Smooth muscle cell (in vitro differentiated cells): ENCODE data around the gene MELTF. TPM values are rescaled to one million over a fixed set of nuclear protein-coding genes. Genes with fewer than 3 reads are reported as not detected.

Source experiments
- DNase-seq: peaks from one replicate; lab custom pipeline; 2025; ENCODE audit not compliant: unreplicated experiment; lab: John Stamatoyannopoulos, UW
- H2AFZ ChIP-seq: fragments of 200-600 bp; sonication (generic); 2 replicates; pipeline ENCODE4 v1.6.0; 2016; ENCODE audit warnings: antibody characterized with exemption, low read depth, mild to moderate bottlenecking
- H3F3A ChIP-seq: fragments of 200-600 bp; sonication (generic); 2 replicates; pipeline ENCODE4 v1.6.0; 2017; ENCODE audit warnings: antibody characterized with exemption, low read depth
- H3K27ac ChIP-seq: fragments of 200-600 bp; sonication (generic); 2 replicates; pipeline ENCODE4 v1.5.1; 2016; ENCODE audit warnings: low read depth, mild to moderate bottlenecking
- H3K27me3 ChIP-seq: fragments of 200-600 bp; sonication (generic); 2 replicates; pipeline ENCODE4 v1.6.1; 2016; ENCODE audit warnings: low read depth, mild to moderate bottlenecking
- H3K36me3 ChIP-seq: fragments of 200-600 bp; sonication (generic); 2 replicates; pipeline ENCODE4 v1.5.1; 2016; ENCODE audit warnings: low read depth
- H3K4me1 ChIP-seq: fragments of 200-600 bp; sonication (generic); 2 replicates; pipeline ENCODE4 v1.5.1; 2016; ENCODE audit warnings: low read depth
- H3K4me2 ChIP-seq: fragments of 200-600 bp; sonication (generic); 2 replicates; pipeline ENCODE4 v1.6.0; 2016; ENCODE audit warnings: mild to moderate bottlenecking
- H3K4me3 ChIP-seq: fragments of 200-600 bp; sonication (generic); 2 replicates; pipeline ENCODE4 v1.5.1; 2016; ENCODE audit warnings: mild to moderate bottlenecking
- H3K79me2 ChIP-seq: fragments of 200-600 bp; sonication (generic); 2 replicates; pipeline ENCODE4 v1.6.0; 2016; ENCODE audit warnings: low read depth, mild to moderate bottlenecking
- H3K9ac ChIP-seq: fragments of 200-600 bp; sonication (generic); 2 replicates; pipeline ENCODE4 v1.6.0; 2016; ENCODE audit warnings: low read depth
- H3K9me3 ChIP-seq: fragments of 200-600 bp; sonication (generic); replicated peaks from 2 replicates; pipeline ENCODE4 v1.5.1; 2016; ENCODE audit warnings: low read depth
- H4K20me1 ChIP-seq: fragments of 200-600 bp; sonication (generic); 2 replicates; pipeline ENCODE4 v1.6.0; 2016; ENCODE audit warnings: low read depth
- CTCF ChIP-seq: fragments of 200-600 bp; sonication (generic); IDR thresholded peaks from 2 replicates; pipeline ENCODE4 v1.5.1; 2017; ENCODE audit warnings: borderline replicate concordance, mild to moderate bottlenecking, antibody characterized with exemption; ENCODE audit not compliant: insufficient read depth, poor library complexity, severe bottlenecking
- WGBS: methylation state at CpG from one replicate; pipeline ENCODE4 v1.1.7; 2016; ENCODE audit warnings: low lambda C conversion rate; 5-methylcytosine and 5-hydroxymethylcytosine counted together
- polyA plus RNA-seq: library from polyadenylated mRNA; unstranded; fragments of >200 nt; fragmentation: Nextera tagmentation; extraction: Ambion mirVana; gene quantifications from 2 replicates; pipeline ENCODE4 v1.2.1, GENCODE V29; 2016
- total RNA-seq: library from RNA; depleted of rRNA; stranded (reverse); fragments of >200 nt; gene quantifications from 2 replicates; pipeline ENCODE4 v1.2.3, GENCODE V29; 2014

Gene MELTF
- total and polyA plus RNA-seq, 2 experiments from 2014 or later, result 3.7 to 8.6 TPM

GRCh38 chr3:196969660-196970546 lies 59.7 kb downstream of the MELTF start:
- H3K4me2 ChIP-seq, result peak overlapping the region; percentile 96
- no peaks in the 10 kb centered on the region for H3K36me3 ChIP-seq
- H3K79me2 ChIP-seq, result no peaks in the 10 kb centered on the region
- H2AFZ ChIP-seq, result peak overlapping the region; percentile 99
- no peaks in the 10 kb centered on the region for H3F3A ChIP-seq
- no peaks in the 10 kb centered on the region for H3K9me3 ChIP-seq
- TF ChIP-seq CTCF, result peak; percentile 72
- DNase-seq, result peak; percentile 35
- peaks cover 41% of the 10 kb centered on the region for H3K27me3 ChIP-seq
- WGBS, result 14% methylated on average over 61 of the region's 100 CpGs
- no peaks in the 10 kb centered on the region for H3K4me1 ChIP-seq
- H3K4me3 ChIP-seq, result peak overlapping the region; percentile 72
- no peak overlapping the region for H3K9ac ChIP-seq
- no peaks in the 10 kb centered on the region for H4K20me1 ChIP-seq
- no peak overlapping the region for H3K27ac ChIP-seq

- Histone ChIP-seq H4K20me1 (no peaks in the 10 kb centered on the region), H3F3A (no peaks in the 10 kb centered on the region), H3K4me3 (peak overlapping the region; percentile 72), H3K4me2 (peak overlapping the region; percentile 96), H3K9ac (no peak overlapping the region), H3K36me3 (no peaks in the 10 kb centered on the region), H3K79me2 (no peaks in the 10 kb centered on the region), H3K27ac (no peak overlapping the region), H3K4me1 (no peaks in the 10 kb centered on the region), H2AFZ (peak overlapping the region; percentile 99), H3K9me3 (no peaks in the 10 kb centered on the region), H3K27me3 (peaks cover 41% of the 10 kb centered on the region)
- 2% methylated on average over 56 of the region's 72 CpGs for WGBS
- no peak for TF ChIP-seq CTCF
- DNase-seq, result no peak
Measured at GRCh38 chr3:196969134-196969659, 60.4 kb downstream of the MELTF start.

GRCh38 chr3:196968233-196969133 lies 61.1 kb downstream of the MELTF start, which contains the start of gene PIGZ:
PIGZ (minus strand) TSS chr3:196968833; CDS start chr3:196952031, 16,802 bp downstream.
- no peaks in the 10 kb centered on the region for H3K4me1 ChIP-seq

More at GRCh38 chr3:196968233-196969133, 61.1 kb downstream of the MELTF start, which contains the start of gene PIGZ:
- Histone ChIP-seq H3K9me3 (no peaks in the 10 kb centered on the region), H3F3A (no peaks in the 10 kb centered on the region), H3K27ac (no peak within 1 kb of the TSS), H3K36me3 (no peaks in the 10 kb centered on the region), H3K79me2 (no peaks in the 10 kb centered on the region), H3K4me3 (peak within 1 kb of the TSS; percentile 72), H3K4me2 (peak within 1 kb of the TSS; percentile 96), H3K27me3 (peaks cover 41% of the 10 kb centered on the region), H2AFZ (peak within 1 kb of the TSS; percentile 99), H4K20me1 (no peaks in the 10 kb centered on the region), H3K9ac (no peak within 1 kb of the TSS)
- 13% methylated on average over 35 of the region's 98 CpGs for WGBS
- no peak for TF ChIP-seq CTCF
- no peak for DNase-seq
